ENCODE results near the gene INTS7. TPM values are rescaled to one million over a fixed set of nuclear protein-coding genes. Genes with fewer than 3 reads are reported as not detected.
"Not testable (repeated sequence)": the region's sequence is repeated elsewhere in the genome, so short reads cannot be mapped to it uniquely, and the experiment has no call there.

Gene INTS7
- total and polyA plus RNA-seq, 8 donors = 18.9 to 28.7 (median 22.1) TPM

DNA sequence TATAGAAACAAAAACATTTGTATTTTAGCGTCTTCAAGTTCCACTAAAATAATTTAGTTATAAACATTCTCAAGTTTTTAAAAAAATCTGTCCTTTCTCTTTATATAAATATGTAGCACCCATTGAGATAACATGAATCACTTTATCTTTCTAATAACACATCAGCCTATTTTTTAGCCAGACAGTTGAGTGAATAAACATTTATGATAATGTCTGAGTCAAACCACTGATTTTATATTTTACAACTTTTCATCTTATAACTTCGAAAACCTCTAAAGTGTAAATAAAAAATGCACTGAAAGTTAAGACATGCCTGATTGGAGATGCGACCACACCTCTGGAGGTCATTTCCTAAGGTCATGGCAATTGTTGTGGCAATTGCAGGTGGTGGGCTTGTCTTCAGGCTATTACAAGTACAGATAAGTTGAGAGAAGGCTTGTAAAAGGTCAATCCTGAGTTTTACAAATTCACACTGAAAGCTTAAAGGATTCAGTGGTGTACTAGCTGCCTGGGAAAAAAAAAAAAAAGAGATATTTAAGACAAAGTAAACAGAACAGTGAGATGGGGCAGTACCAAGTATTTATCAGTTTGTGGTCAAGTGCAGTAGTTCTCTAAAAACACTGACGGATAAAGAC, 67.0 kb downstream of the INTS7 start:
- DNase-seq (no peak), ATAC-seq (no peak)

DNA sequence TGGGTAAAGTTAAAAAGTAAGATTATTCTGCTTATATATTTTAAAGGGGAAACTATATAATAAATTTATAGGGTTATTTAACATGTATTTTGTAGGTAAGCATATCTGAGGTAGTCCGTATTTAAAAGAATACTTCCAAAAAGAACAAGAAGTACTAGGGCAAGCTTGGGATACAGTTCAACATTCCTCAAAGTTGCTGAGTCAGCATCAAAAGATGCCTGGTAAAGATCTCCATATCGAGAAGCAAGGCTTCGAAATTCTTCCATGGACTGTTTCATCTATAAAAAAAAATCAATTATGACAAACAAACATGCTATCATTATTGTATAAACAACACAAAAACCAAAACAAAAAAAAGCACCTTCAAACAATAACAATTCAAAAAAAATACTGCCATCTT, 67.7 kb downstream of the INTS7 start:
- intact Hi-C loops (cut with DNase I) = no loop called here
- no peak for DNase-seq
- H3K27ac ChIP-seq = no peak overlapping the region
- TF ChIP-seq, protein P1, sequence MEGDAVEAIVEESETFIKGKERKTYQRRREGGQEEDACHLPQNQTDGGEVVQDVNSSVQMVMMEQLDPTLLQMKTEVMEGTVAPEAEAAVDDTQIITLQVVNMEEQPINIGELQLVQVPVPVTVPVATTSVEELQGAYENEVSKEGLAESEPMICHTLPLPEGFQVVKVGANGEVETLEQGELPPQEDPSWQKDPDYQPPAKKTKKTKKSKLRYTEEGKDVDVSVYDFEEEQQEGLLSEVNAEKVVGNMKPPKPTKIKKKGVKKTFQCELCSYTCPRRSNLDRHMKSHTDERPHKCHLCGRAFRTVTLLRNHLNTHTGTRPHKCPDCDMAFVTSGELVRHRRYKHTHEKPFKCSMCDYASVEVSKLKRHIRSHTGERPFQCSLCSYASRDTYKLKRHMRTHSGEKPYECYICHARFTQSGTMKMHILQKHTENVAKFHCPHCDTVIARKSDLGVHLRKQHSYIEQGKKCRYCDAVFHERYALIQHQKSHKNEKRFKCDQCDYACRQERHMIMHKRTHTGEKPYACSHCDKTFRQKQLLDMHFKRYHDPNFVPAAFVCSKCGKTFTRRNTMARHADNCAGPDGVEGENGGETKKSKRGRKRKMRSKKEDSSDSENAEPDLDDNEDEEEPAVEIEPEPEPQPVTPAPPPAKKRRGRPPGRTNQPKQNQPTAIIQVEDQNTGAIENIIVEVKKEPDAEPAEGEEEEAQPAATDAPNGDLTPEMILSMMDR (IDR thresholded peaks at IDR 0.05) = no peak
- H3K36me3 ChIP-seq = peaks cover 0 to 14% of the 10 kb centered on the region in 2 donors
- no peaks in the 10 kb centered on the region for H3K27me3 ChIP-seq
- no peaks in the 10 kb centered on the region for H3K9me3 ChIP-seq
- ATAC-seq = no peak
- no peaks in the 10 kb centered on the region for H3K4me1 ChIP-seq
- no peak overlapping the region for H3K4me3 ChIP-seq

More for the DNA sequence above, 67.0 kb downstream of the INTS7 start:
- intact Hi-C loops (cut with DNase I) = no loop called here
- H3K4me1 ChIP-seq = no peaks in the 10 kb centered on the region
- no peaks in the 10 kb centered on the region for H3K27me3 ChIP-seq
- TF ChIP-seq, protein P1 (IDR thresholded peaks at IDR 0.05) = no peak
- no peaks in the 10 kb centered on the region for H3K9me3 ChIP-seq
- no peak overlapping the region for H3K4me3 ChIP-seq
- peaks cover 0 to 14% of the 10 kb centered on the region in 2 donors for H3K36me3 ChIP-seq
- H3K27ac ChIP-seq = no peak overlapping the region

DNA sequence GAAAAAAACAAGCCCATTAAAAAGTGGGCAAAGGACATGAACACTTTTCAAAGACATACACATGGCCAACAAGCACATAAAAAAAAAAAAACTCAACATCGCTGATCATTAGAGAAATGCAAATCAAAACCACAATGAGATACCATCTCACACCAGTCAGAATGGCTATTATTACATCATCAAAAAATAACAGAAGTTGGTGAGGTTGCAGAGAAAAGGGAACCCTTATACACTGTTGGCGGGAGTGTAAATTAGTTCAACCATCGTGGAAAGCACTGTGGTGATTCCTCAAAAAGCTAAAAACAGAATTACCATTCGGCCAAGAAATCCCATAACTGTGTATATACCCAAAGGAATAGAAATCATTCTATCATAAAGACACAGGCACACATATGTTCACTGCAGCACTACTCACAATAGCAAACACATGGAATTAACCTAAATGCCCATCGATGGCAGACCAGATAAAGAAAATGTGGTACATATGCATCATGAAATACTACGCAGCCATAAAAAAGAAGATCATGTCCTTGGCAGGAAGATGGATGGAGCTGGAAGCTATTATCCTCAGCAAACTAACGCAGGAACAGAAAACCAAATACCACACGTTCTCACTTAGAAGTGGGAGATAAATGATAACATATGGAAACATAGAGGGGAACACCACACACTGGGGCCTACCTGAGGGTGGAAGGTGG, 70.1 kb downstream of the INTS7 start:
- Histone ChIP-seq H3K4me3 (no peak overlapping the region), H3K27ac (no peak overlapping the region), H3K27me3 (no peaks in the 10 kb centered on the region), H3K9me3 (no peaks in the 10 kb centered on the region), H3K4me1 (no peaks in the 10 kb centered on the region), H3K36me3 (peaks cover 0 to 26% of the 10 kb centered on the region in 2 donors)
- no peak for ATAC-seq
- TF ChIP-seq, protein P1 (IDR thresholded peaks at IDR 0.05) = no peak
- no peak for DNase-seq
- intact Hi-C loops (cut with DNase I) = no loop called here

DNA sequence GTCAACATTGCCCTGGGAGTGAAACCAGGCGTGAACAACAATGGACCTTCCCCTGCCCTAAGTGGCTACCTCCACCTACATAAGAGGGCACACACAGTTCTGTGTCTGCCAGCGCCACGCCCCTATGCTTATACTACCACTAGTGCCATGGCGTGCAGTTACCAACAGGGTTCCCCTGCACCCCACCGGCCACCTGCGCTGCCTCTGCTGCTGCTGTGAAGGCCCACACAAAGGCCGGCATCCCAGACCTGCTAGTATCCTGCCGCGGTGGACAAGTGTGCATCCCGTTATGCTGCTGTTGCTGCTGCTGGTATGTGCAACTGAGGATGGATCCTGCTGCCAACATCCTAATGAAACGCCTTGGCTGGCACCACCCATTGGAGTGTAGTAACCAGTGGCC, 75.7 kb downstream of the INTS7 start:
- H3K4me3 ChIP-seq = no peak overlapping the region
- no peaks in the 10 kb centered on the region for H3K9me3 ChIP-seq
- H3K27me3 ChIP-seq = no peaks in the 10 kb centered on the region
- DNase-seq (peak in 1 of 4 donors; percentile 59), ATAC-seq (no peak)
- H3K36me3 ChIP-seq = peaks cover 0 to 32% of the 10 kb centered on the region in 2 donors
- H3K27ac ChIP-seq = no peak overlapping the region
- intact Hi-C loops (cut with DNase I) = no loop called here
- TF ChIP-seq, protein P1 (IDR thresholded peaks at IDR 0.05) = no peak
- H3K4me1 ChIP-seq = no peaks in the 10 kb centered on the region

DNA sequence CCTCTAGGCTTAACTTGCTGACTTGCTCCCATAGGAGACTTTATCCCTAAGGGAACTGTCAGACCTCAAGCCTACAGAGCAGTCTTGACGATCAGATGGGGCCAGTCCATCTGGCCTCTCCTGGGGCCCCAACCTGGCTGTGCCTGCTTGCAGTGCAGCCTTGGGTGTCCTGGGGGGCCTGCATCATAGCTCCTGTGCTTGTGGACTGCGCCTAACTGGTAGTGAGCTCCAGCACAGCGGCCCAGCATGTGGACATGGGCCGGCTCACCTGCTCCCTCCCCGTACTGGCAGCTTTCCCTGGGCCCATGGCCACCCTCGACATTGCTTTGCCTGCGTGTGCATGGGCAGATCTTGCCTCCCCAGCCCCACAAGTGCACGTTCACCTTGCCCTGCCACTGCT, 76.1 kb downstream of the INTS7 start:
- H3K4me1 ChIP-seq = no peaks in the 10 kb centered on the region
- TF ChIP-seq, protein P1 (IDR thresholded peaks at IDR 0.05) = no peak

DNA sequence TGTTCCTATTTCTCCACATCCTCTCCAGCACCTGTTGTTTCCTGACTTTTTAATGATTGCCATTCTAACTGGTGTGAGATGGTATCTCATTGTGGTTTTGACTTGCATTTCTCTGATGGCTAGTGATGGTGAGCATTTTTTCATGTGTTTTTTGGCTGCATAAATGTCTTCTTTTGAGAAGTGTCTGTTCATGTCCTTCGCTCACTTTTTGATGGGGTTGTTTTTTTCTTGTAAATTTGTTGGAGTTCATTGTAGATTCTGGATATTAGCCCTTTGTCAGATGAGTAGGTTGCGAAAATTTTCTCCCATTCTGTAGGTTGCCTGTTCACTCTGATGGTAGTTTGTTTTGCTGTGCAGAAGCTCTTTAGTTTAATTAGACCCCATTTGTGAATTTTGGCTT, 81.3 kb downstream of the INTS7 start:
- not testable (repeated sequence) for DNase-seq, ATAC-seq

More for the DNA sequence above, 76.1 kb downstream of the INTS7 start:
- H3K27ac ChIP-seq = no peak overlapping the region
- intact Hi-C loops (cut with DNase I) = no loop called here
- H3K4me3 ChIP-seq = no peak overlapping the region
- H3K27me3 ChIP-seq = no peaks in the 10 kb centered on the region
- ATAC-seq (no peak), DNase-seq (peak in 1 of 4 donors; percentile 49)
- no peaks in the 10 kb centered on the region for H3K9me3 ChIP-seq
- peaks cover 0 to 32% of the 10 kb centered on the region in 2 donors for H3K36me3 ChIP-seq

DNA sequence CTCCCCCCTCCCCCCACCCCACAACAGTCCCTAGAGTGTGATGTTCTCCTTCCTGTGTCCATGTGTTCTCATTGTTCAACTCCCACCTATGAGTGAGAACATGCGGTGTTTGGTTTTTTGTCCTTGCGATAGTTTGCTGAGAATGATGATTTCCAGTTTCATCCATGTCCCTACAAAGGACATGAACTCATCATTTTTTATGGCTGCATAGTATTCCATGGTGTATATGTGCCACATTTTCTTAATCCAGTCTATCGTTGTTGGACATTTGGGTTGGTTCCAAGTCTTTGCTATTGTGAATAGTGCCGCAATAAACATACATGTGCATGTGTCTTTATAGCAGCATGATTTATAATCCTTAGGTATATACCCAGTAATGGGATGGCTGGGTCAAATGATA, 81.8 kb downstream of the INTS7 start:
- H3K27ac ChIP-seq; intact Hi-C loops (cut with DNase I); H3K4me1 ChIP-seq; H3K27me3 ChIP-seq; ATAC-seq; H3K4me3 ChIP-seq; H3K9me3 ChIP-seq; DNase-seq: not testable (repeated sequence)
- H3K36me3 ChIP-seq = peaks cover 0 to 23% of the 10 kb centered on the region in 2 donors

More for the DNA sequence above, 81.3 kb downstream of the INTS7 start:
- H3K4me1 ChIP-seq; H3K4me3 ChIP-seq; intact Hi-C loops (cut with DNase I); H3K9me3 ChIP-seq; H3K27ac ChIP-seq; H3K27me3 ChIP-seq: not testable (repeated sequence)
- H3K36me3 ChIP-seq = peaks cover 0 to 21% of the 10 kb centered on the region in 2 donors
